ENCODE measurements around the gene RNASET2.

The RNASET2 gene

GRCh38 chr6:166947251-166947650, 9.1 kb downstream of the RNASET2 start:
- no peak for DNase-seq (ENCODE audit: low spot score)

GRCh38 chr6:166946125-166946524, 10.2 kb downstream of the RNASET2 start:
- no peak for DNase-seq (ENCODE audit: low spot score)

DNA sequence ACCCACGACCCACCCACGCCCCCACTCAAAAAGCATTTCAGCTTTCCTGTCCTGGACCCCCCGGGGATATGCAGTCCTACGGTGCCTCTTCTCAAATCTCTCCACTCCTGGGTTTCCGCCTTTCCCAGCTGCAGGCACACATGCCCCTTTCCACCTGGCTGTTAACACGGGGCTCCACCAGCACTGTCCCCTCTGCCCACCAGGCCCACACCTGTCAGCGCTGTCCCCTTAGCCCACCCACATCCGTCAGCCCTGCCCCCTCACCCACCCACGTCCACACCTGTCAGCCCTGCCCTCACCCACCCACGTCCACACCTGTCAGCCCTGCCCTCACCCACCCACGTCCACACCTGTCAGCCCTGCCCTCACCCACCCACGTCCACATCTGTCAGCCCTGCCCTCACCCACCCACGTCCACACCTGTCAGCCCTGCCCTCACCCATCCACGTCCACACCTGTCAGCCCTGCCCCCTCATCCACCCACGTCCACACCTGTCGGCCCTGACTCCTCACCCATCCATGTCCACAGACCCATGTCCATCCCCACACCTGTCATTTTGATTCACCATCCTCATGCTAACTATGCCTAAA, 11.6 kb downstream of the RNASET2 start:
- DNase-seq (ENCODE audit: low spot score): no peak

- DNase-seq (ENCODE audit: low spot score): no peak
Measured at GRCh38 chr6:166942393-166943168, 13.8 kb downstream of the RNASET2 start.

GRCh38 chr6:166940643-166941068, 15.7 kb downstream of the RNASET2 start:
- DNase-seq (ENCODE audit: low spot score): no peak

- DNase-seq (ENCODE audit: low spot score): no peak
Measured at GRCh38 chr6:166939894-166940293, 16.5 kb downstream of the RNASET2 start.

DNA sequence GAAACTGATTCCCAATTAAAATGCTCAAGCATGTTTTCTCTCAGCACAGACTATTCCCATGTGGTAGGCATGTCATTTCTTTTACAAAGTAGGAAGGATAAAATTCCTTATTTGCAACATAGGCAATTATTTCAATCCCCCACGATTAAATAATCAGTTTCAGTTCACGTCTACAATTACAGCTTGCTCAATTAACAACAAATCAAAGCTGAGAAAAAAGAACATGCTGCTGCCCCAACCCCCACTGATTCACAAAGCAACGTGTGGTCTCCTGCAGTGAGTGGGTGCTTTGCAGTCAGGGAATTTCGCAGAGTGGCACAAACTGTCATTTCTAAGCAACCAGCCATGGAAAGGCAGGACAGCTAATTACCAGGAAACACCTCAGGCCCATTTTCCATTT, 17.0 kb downstream of the RNASET2 start:
- DNase-seq (ENCODE audit: low spot score): no peak

GRCh38 chr6:166938704-166939103, 17.6 kb downstream of the RNASET2 start:
- DNase-seq (ENCODE audit: low spot score): no peak

- DNase-seq (ENCODE audit: low spot score): no peak
Measured at GRCh38 chr6:166938150-166938549, 18.2 kb downstream of the RNASET2 start.

DNA sequence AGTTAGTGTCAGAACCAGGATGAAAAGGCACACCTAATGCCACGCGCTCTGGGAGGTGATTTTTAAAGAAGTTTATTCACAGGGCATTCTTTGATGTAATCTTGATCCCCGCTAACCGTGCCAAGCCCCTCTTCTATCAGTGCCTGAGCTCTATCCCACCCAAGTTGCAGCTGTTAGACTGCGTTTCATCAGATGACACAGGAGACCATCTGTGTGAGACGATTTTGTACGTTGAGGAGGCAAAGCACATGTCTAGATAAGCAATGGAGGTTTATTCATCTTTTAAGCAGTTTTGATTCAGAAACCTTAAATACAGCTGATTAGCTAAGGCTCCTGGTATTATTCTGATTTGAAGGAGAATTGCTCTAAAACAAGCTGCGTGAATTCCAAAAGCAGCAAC, 18.6 kb downstream of the RNASET2 start:
- DNase-seq (ENCODE audit: low spot score): no peak

DNA sequence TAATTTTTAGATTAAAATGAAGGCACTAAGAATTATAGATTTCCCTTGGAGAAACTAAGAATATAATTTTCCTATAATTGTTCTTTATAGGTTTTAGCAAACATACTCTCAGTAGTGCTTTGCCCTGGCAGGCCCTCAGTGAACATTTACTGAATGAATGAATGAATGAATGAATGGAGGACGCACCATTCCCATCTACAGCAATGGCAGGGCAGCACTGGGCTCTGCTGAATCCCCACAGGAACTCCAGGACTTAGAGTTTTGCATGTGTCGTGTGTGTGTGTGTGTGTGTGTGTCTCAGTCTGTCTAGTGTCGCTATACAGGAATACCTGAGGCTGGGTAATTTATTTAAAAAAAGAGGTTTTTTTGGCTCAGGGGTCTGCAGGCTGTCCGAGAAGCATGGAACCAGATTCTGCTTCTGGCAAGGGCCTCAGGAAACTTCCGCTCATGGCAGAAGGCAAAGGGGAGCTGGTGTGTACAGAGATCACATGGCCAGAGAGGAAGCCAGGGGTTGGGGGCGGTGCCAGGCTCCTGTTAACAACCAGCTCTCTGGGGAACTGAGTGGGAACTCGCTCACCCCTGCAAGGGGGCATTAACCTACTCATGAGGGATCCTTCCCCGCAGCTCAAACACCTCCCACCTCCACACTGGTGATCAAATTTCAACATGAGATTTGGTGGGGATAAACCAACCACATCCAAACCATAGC, 20.1 kb downstream of the RNASET2 start:
- DNase-seq (ENCODE audit: low spot score): no peak

DNA sequence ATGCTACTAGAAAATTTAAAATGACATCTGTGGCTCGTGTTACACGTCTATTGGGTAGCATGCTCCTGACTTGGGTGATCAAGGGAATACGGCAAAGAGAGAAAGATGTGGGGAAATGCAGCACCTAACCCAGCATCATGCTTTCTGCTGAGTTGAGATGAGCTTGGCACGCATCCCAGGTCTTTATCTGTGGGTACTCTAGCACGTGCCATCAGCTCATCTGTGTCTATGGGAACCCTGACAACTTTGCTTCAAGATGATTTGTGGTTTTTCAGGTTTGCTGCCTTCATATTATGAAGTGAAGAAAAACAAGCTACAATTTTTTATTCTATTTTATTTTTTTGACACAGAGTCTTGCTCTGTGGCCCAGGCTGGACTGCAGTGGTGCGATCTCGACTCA, 21.0 kb downstream of the RNASET2 start:
- DNase-seq (ENCODE audit: low spot score): no peak

- no peak for DNase-seq (ENCODE audit: low spot score)
Measured at GRCh38 chr6:166934174-166934573, 22.2 kb downstream of the RNASET2 start.

- no peak for DNase-seq (ENCODE audit: low spot score)
Measured at GRCh38 chr6:166933396-166933795, 23.0 kb downstream of the RNASET2 start.

DNA sequence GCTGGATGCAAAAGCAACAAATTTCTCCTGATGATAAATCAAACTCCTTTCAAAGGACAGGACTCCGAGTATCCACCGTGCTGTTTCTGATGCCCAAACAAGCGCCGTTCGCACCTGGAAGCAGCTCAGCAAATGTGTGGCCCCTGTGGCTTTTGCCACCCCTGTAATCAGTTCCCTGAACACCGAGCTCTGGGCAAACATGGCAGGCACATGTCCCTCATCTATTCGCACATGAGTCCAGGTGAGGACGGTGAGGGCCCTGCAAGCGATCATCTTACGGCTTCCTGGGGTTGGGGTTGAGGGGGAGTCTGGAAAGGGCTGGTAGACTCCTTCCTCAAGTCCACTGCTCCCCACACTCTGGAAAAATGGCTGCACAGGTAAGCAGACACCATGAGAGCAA, 23.7 kb downstream of the RNASET2 start:
- no peak for DNase-seq (ENCODE audit: low spot score)

DNA sequence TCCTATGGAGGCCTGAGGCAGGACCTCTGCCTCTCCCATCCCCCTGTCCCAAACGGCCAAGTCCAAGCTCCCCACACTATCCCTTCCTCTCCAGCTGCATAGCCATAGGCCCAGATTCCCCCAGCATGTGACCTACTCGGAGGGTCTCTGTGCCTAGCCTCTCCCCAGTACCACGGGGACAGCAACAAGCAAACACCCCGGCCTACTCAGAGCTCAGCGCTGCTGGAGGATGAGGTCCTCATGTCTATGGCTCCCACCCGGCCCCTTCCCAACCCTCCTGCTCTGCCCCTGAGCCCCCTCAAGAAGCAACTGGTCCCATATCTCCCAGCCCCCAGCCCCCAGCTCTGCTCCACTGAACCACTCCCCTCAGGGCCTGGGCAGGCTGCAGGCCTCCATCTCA, 24.2 kb downstream of the RNASET2 start:
- no peak for DNase-seq (ENCODE audit: low spot score)

GRCh38 chr6:166931426-166931970, 24.9 kb downstream of the RNASET2 start:
- no peak for DNase-seq (ENCODE audit: low spot score)

DNA sequence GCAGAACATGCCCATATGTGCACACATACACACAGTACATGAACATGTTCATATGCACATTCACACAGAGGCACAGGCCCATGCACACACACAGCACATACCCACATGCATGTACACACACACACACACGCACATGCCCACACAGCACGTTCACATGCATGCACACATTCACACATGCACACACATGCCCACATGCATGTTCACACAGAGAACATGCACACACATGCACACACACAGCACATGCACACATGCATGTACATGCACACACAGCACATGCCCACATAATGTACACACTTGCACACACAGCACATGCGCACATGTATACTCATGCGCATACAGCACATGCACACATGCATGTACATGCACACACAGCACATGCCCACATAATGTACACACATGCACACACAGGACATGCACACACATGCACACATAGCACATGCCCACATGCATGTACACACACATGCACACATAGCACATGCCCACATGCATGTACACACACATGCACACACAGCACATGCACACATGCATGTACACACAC, 25.9 kb downstream of the RNASET2 start:
- DNase-seq (ENCODE audit: low spot score): no peak

GRCh38 chr6:166929542-166930189, 26.7 kb downstream of the RNASET2 start:
- DNase-seq (ENCODE audit: low spot score): no peak

GRCh38 chr6:166928644-166929541, 27.5 kb downstream of the RNASET2 start:
- no peak for DNase-seq (ENCODE audit: low spot score)

Measured in SK-N-DZ (cell line).